ENCODE data around the gene CPNE7.

DNA sequence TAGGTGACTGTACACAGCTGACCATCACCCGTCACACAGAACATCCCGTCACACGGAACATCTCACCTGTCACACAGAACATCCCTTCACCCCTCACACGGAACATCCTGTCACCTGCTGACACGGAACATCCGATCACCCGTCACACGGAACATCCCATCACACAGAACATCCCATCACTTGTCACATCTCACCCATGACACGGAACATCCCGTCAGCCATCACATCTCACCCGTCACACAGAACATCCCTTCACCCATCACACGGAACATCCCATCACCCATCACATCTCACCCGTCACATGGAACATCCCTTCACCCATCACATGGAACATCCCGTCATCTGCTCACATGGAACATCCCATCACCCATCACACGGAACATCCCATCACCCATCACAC is 3.8 kb downstream of the CPNE7 start:
- no peak for TF ChIP-seq FOXK2 (IDR thresholded peaks at IDR 0.05)
- no peak for TF ChIP-seq BHLHE40 (IDR thresholded peaks at IDR 0.05; ENCODE audit: borderline replicate concordance)
- no peak for TF ChIP-seq LEF1 (IDR thresholded peaks at IDR 0.05; ENCODE audit: borderline replicate concordance)
- TF ChIP-seq SP1 (IDR thresholded peaks at IDR 0.05), result no peak
- no peak for TF ChIP-seq FOXM1 (IDR thresholded peaks at IDR 0.05; ENCODE audit: borderline replicate concordance)
- TF ChIP-seq ZNF384 (IDR thresholded peaks at IDR 0.05), result no peak
- TF ChIP-seq FOXA1 (IDR thresholded peaks at IDR 0.05), result no peak

All from HEK293T (cell line).